Stomach (tissue), 9 donors: ENCODE data around the gene BNIP3. TPM values are rescaled to one million over a fixed set of nuclear protein-coding genes. Genes with fewer than 3 reads are reported as not detected.

Experiments used
- DNase-seq, 2 donors: peaks; one replicate each; pipeline versions ENCODE4 v3.0.0 to v3.0.0-alpha.2; 2013 to 2019
- H3K27ac ChIP-seq, 5 donors: fragments of 200-600 bp in 4 of 5; sonication (generic) in 4 of 5; one replicate each; pipeline ENCODE4 v1.5.1; 2013 to 2019; ENCODE audit warnings: mild to moderate bottlenecking in 1 of 5, moderate library complexity in 1 of 5
- H3K27me3 ChIP-seq, 3 donors: fragments of 200-600 bp; sonication (generic); one replicate each; pipeline ENCODE4 v1.5.1; 2017 to 2019; ENCODE audit warnings: mixed run types in 1 of 3
- H3K36me3 ChIP-seq, 4 donors: fragments of 200-600 bp; sonication (generic); 1 replicate in 3 of 4; 2 replicates in 1 of 4; pipeline ENCODE4 v1.5.1; 2016 to 2019
- H3K4me1 ChIP-seq, 4 donors: fragments of 200-600 bp; sonication (generic); one replicate each; pipeline ENCODE4 v1.5.1; 2016 to 2019
- H3K4me3 ChIP-seq, 4 donors: fragments of 200-600 bp; sonication (generic) in 3 of 4; one replicate each; pipeline ENCODE4 v1.5.1; 2016 to 2019; ENCODE audit warnings: mild to moderate bottlenecking in 1 of 4
- H3K9me3 ChIP-seq, 4 donors: fragments of 200-600 bp; sonication (generic); one replicate each; pipeline ENCODE4 v1.5.1; 2016 to 2019
- EP300 ChIP-seq: sonication (generic); formaldehyde crosslinking; IDR thresholded peaks from one replicate; pipeline ENCODE4 v1.6.1; 2017; ENCODE audit warnings: antibody characterized with exemption
- POLR2A ChIP-seq, 4 donors: fragments of 450-650 bp; IDR thresholded peaks; one replicate each; pipeline ENCODE4 v1.6.1; 2016; ENCODE audit warnings: antibody characterized with exemption in 4 of 4, control low read depth in 2 of 4, mild to moderate bottlenecking in 1 of 4, moderate library complexity in 1 of 4
- POLR2AphosphoS5 ChIP-seq, 3 donors: sonication (generic); formaldehyde crosslinking; IDR thresholded peaks; one replicate each; pipeline ENCODE4 v1.6.1; 2016; ENCODE audit warnings: antibody characterized with exemption in 3 of 3
- WGBS, 5 donors: extraction: QIAGEN DNeasy Blood & Tissue Kit in 3 of 5; methylation state at CpG; one replicate each; pipeline versions ENCODE4 v1.1.5 to v1.1.7; 2013 to 2018; 5-methylcytosine and 5-hydroxymethylcytosine counted together
- intact Hi-C: fragments of 100-400 bp; cut with DNase I; formaldehyde crosslinking; loops from one replicate; pipeline ENCODE4 v1.15.1; 2023; ENCODE audit warnings: low total_unique reads
- polyA plus RNA-seq, 3 donors: library from polyadenylated mRNA; stranded (reverse); fragments of 200-250 nt; gene quantifications; one replicate each; pipeline ENCODE4 v1.2.3, GENCODE V29; 2013
- total RNA-seq, 5 donors: library from RNA; depleted of rRNA; stranded (reverse); fragments of >200 nt; gene quantifications; one replicate each; pipeline versions ENCODE4 v1.1.0 to v1.2.3, GENCODE V29; 2014 to 2016
- TF ChIP-seq, protein P1 (sequence below), 7 experiments: fragments of 450-650 bp in 4 of 7; fragments of 200-600 bp in 3 of 7; sonication (generic) in 3 of 7; IDR thresholded peaks; one replicate each; pipeline ENCODE4 v1.5.1; 2016 to 2019; ENCODE audit warnings: antibody characterized with exemption in 7 of 7, control low read depth in 2 of 7, mild to moderate bottlenecking in 1 of 7
- donor health status: healthy with polysubstance abuse.
- donor health status: Bipolar disorder and iron deficiency.
- donor health status: healthy.

BNIP3 gene
- total and polyA plus RNA-seq, 8 donors = 9.8 to 81.7 (median 22.0) TPM

DNA sequence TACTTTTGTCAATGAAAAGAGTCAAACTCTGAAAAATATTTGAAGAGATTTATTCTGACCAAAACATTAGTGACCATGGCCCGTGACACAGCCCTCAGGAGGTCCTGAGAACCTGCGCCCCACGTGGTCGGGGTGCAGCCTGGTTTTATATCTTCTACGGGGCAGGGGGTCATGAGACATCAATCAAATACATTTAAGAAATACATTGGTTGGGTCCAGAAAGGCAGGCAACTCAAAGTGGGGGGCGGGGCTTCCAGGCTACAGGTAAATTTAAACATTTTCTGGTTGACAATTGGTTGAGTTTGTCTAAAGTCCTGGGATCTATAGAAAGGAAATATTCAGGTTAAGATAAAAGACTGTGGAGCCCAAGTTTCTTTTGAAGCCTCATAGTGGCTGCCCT, 34.8 kb upstream of the BNIP3 start:
- H3K4me3 ChIP-seq = no peak overlapping the region
- TF ChIP-seq POLR2AphosphoS5 (IDR thresholded peaks at IDR 0.05) (no peak), EP300 (no peak), POLR2A (IDR thresholded peaks at IDR 0.05) (no peak)
- TF ChIP-seq, protein P1, sequence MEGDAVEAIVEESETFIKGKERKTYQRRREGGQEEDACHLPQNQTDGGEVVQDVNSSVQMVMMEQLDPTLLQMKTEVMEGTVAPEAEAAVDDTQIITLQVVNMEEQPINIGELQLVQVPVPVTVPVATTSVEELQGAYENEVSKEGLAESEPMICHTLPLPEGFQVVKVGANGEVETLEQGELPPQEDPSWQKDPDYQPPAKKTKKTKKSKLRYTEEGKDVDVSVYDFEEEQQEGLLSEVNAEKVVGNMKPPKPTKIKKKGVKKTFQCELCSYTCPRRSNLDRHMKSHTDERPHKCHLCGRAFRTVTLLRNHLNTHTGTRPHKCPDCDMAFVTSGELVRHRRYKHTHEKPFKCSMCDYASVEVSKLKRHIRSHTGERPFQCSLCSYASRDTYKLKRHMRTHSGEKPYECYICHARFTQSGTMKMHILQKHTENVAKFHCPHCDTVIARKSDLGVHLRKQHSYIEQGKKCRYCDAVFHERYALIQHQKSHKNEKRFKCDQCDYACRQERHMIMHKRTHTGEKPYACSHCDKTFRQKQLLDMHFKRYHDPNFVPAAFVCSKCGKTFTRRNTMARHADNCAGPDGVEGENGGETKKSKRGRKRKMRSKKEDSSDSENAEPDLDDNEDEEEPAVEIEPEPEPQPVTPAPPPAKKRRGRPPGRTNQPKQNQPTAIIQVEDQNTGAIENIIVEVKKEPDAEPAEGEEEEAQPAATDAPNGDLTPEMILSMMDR (IDR thresholded peaks at IDR 0.05) = no peak
- H3K27me3 ChIP-seq = no peaks in the 10 kb centered on the region
- H3K27ac ChIP-seq = no peak overlapping the region
- no peaks in the 10 kb centered on the region for H3K36me3 ChIP-seq
- 49 to 59% (median 57%) methylated on average over 6 of the region's 6 CpGs for WGBS, 5 donors
- H3K9me3 ChIP-seq = no peaks in the 10 kb centered on the region
- H3K4me1 ChIP-seq = peaks cover 0 to 8% (median 3%) of the 10 kb centered on the region in 4 donors
- intact Hi-C loops = no loop called here
- DNase-seq = no peak

DNA sequence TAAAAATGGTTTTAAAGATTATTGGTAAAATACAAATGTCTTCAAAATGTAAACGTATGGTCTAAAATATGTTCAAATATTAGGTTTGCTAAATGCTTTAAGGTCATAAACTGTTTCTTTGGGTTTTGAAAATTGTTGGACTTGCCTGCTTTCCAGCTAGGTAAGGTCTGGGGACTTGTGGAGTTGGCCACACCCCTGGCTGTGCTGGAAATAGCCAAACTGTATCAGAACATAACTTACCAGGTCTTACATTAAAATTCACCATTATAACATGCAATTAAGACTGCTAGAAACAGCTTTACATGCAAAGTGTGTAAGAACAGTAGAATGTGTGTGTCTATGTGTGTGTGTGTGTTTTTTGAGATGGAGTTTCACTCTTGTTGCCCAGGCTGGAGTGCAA, 29.7 kb upstream of the BNIP3 start:
- peak overlapping the region in 1 of 5 donors; percentile 65 for H3K27ac ChIP-seq
- no peak for DNase-seq
- peaks cover 0 to 10% (median 3%) of the 10 kb centered on the region in 3 donors for H3K27me3 ChIP-seq
- no peaks in the 10 kb centered on the region for H3K36me3 ChIP-seq
- intact Hi-C loops = no loop called here
- H3K9me3 ChIP-seq = no peaks in the 10 kb centered on the region
- TF ChIP-seq EP300 (no peak), POLR2A (IDR thresholded peaks at IDR 0.05) (no peak), POLR2AphosphoS5 (IDR thresholded peaks at IDR 0.05) (no peak)
- TF ChIP-seq, protein P1 (IDR thresholded peaks at IDR 0.05) = no peak
- peaks cover 0 to 8% (median 6%) of the 10 kb centered on the region in 4 donors for H3K4me1 ChIP-seq
- H3K4me3 ChIP-seq = no peak overlapping the region
- WGBS, 5 donors = 74 to 86% (median 82%) methylated on average over 1 of the region's 1 CpG

DNA sequence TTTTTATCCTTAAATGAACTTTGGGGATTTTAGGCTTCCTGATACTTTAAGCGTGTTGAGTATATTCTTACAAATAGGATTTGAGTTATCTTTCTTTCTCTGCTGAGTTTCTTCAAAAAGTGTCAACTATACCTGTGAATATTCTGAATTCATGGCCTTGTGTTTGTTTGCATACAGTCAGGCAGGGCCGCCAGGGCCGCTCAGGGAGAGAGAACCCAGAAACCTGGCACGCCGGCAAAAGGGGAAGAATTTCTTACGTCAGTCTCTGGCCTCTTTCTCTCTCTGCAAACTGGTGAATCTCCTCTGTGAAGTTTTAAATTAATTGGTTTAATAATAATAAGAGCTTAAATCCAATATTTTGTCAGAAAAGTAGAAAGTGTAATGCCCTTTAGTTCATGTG, 29.3 kb upstream of the BNIP3 start:
- intact Hi-C loops = no loop called here
- H3K4me1 ChIP-seq = peaks cover 0 to 8% (median 3%) of the 10 kb centered on the region in 4 donors
- no peaks in the 10 kb centered on the region for H3K9me3 ChIP-seq
- TF ChIP-seq EP300 (no peak), POLR2AphosphoS5 (IDR thresholded peaks at IDR 0.05) (no peak), POLR2A (IDR thresholded peaks at IDR 0.05) (no peak)
- TF ChIP-seq, protein P1 (IDR thresholded peaks at IDR 0.05) = no peak
- H3K27me3 ChIP-seq = peaks cover 0 to 10% (median 3%) of the 10 kb centered on the region in 3 donors
- H3K27ac ChIP-seq = peak overlapping the region in 1 of 5 donors; percentile 65
- H3K36me3 ChIP-seq = no peaks in the 10 kb centered on the region
- DNase-seq = peak in 1 of 2 donors; percentile 39
- H3K4me3 ChIP-seq = no peak overlapping the region
- WGBS, 5 donors = 54 to 77% (median 72%) methylated on average over 6 of the region's 6 CpGs

DNA sequence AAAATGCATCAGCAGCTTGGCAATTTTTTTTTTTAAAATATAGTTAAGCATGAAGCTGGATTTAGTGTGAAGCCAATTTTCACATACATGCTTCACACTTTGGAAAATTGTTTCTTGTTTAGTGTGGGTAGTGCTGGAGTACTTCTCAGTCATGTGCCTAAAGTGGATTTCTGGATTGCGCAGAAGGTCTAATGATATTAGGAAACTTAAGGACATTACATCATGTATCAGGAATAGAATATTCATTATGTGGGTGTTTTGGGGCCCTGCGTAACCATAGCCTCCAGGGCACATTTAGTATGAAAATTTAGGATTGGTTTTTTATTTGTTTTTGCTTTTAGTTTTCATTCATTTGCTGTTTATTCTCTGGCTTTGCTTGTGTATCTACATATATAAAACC, 28.8 kb upstream of the BNIP3 start:
- TF ChIP-seq, protein P1 (IDR thresholded peaks at IDR 0.05) = no peak
- TF ChIP-seq POLR2AphosphoS5 (IDR thresholded peaks at IDR 0.05) (no peak), EP300 (no peak), POLR2A (IDR thresholded peaks at IDR 0.05) (no peak)
- Histone ChIP-seq H3K4me1 (peaks cover 0 to 8% (median under 1%) of the 10 kb centered on the region in 4 donors), H3K4me3 (no peak overlapping the region), H3K27ac (peak overlapping the region in 1 of 5 donors; percentile 65), H3K9me3 (peaks cover 0 to 2% (median under 1%) of the 10 kb centered on the region in 4 donors), H3K27me3 (peaks cover 0 to 10% (median 3%) of the 10 kb centered on the region in 3 donors), H3K36me3 (no peaks in the 10 kb centered on the region)
- intact Hi-C loops = no loop called here
- 82 to 98% (median 94%) methylated on average over 2 of the region's 2 CpGs for WGBS, 5 donors
- DNase-seq = no peak
